HG03575 (cell line): Measurements from ENCODE around the gene TTC21B.
A peak's percentile ranks its signal among the peaks of the same experiment; 100 is the strongest.
"Not testable (repeated sequence)": the region's sequence is repeated elsewhere in the genome, so short reads cannot be mapped to it uniquely, and the experiment has no call there.

Source experiments
- ATAC-seq: cut with Tn5 transposase; IDR thresholded peaks from one replicate; pipeline ENCODE4 v1.9.1; 2021; ENCODE audit not compliant: unreplicated experiment, insufficient number of reproducible peaks, low FRiP score; ENCODE audit errors: extremely low read depth

TTC21B gene

DNA sequence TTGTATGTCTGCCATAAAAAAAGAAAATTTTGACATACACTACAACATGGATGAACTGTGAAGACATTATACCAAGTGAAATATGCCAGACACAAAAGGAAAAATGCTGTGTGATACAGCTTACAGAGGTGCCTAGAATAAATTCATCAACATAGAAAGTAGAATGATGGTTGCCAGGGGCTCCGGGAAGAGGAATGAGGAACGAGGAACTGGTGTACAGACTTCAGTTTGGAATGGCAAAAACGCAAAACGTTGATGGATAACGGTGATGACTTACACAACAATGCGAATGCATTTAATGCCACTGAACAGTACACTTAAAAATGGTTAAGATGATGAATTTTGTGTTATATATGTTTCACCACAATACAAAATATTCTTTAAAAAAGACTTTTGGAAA, 61.0 kb downstream of the TTC21B start:
- ATAC-seq: no peak

- ATAC-seq: no peak
These were observed 61.6 kb downstream of the TTC21B start for GRCh38 chr2:165891943-165892342.

DNA sequence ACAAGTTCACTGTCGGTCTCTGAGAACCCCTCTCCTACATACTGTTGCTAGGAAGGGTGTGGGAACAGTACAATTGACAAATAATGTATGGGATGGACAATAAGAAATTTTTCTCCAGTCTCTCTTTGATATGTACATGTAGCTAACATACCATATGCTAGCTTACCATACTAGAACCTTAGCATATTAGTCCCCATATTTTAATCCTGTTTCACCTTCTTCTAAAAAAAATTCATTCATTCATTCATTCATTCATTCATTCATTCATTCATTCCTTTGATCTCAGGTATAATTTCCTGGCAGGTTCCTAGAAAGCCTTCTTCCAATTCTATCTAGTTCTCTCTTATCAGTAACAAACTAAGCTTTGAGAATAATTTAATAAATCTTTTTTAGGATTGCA, 62.2 kb downstream of the TTC21B start:
- ATAC-seq: no peak

DNA sequence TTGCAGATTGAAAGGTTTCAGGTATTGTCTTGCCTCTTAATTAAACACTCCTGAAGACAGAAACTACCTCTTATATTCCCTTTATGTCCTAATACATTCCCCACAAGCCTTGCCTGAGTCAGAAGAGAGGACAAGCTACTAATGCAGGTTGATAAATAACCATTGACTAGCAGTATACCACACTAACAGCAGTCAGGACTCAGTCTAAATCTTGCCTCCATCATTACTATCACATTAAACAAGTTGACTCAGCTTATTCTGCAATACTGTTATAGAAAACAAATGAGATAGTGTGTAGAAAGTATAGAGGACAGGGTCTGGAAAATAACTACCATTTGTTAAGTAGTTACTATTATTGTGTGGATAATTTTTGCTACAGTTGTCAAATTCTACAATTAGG, 63.8 kb downstream of the TTC21B start:
- ATAC-seq: no peak

- ATAC-seq: no peak
These were observed 64.4 kb downstream of the TTC21B start for GRCh38 chr2:165889158-165889557.

DNA sequence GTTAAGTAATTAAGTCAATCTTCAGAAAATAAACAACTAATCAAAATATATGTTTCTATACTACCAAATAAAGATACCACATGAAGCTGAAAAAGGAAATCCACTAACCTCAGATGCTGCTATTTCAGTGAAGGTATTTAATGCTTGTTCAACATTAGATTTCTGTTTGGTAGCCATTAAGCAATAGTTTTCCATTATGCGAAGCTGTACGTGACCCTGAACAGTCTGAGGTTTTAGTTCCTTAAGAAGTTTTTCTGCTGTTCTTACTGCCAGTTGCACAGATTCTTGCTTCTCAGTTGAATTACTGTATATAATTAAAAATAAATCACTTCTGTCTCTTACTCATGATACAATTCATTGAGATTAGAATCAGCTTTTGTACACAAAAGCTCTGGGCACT, 65.4 kb downstream of the TTC21B start:
- ATAC-seq: no peak

DNA sequence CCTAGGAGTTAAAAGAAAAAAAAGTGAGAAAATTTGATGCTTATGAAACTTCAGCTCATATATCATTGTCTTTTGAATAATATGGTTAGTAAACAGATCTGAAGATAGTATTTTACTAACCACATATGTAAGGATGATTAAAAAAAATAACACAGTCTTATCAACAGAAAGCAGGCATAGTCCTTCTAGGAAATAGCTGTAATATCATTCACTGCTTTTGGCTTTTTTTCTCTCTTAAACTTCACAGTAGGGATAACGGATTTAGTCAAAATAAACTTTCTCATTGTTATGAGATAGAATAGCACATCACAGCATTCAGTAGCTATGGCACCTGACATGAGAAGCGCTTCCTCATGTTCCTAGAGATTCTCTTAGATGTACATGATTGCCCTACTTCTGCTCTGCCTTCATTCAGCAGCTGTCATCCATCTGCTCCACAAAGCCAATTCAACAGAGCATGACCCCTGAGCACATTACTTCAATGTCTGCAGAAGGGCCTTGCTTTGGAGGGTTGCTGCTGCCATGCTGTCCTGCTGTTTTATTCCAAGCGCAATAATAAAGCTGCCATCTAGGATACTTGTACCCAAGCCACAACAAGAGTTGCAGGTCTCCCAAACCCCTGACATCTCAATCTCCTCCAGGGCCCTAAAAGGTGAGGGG, 67.0 kb downstream of the TTC21B start:
- no peak for ATAC-seq

GRCh38 chr2:165877565-165878550, 75.7 kb downstream of the TTC21B start:
- no peak for ATAC-seq

GRCh38 chr2:165876712-165877111, 76.9 kb downstream of the TTC21B start:
- no peak for ATAC-seq

GRCh38 chr2:165876269-165876668, 77.3 kb downstream of the TTC21B start:
- no peak for ATAC-seq

DNA sequence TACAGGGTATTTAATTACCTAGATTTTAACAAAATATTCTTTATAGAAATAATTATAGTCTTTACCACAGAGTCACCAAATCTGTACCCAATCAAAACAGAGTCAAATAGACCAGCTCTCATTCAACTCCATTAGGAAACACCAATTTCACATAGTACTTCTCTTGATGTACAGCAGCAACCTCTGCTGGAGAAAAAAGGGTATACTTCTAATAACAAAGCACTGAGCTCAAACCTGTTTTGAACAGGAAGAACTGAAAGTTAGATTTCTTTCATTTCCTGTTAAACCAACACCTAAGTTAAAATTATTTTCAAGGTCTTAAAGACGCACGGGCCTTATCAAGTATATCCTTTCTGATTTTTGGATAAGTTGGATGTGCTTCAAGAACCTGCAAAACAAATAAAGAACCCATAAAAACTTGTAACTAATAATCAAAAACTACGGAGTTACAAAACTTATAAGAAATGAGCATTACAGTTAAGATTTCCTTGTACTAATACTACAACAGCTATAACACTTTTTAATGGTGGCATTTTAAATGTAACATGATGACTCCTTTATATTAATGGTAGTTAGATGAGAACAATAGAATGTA, 79.0 kb downstream of the TTC21B start:
- ATAC-seq: peak; percentile 89

- no peak for ATAC-seq
These were observed 81.3 kb downstream of the TTC21B start for GRCh38 chr2:165872101-165872791.

- ATAC-seq: no peak
These were observed 82.6 kb downstream of the TTC21B start for GRCh38 chr2:165871025-165871424.

GRCh38 chr2:165870346-165870745, 83.2 kb downstream of the TTC21B start:
- ATAC-seq: no peak

- no peak for ATAC-seq
These were observed 85.4 kb downstream of the TTC21B start for GRCh38 chr2:165868211-165868610.

DNA sequence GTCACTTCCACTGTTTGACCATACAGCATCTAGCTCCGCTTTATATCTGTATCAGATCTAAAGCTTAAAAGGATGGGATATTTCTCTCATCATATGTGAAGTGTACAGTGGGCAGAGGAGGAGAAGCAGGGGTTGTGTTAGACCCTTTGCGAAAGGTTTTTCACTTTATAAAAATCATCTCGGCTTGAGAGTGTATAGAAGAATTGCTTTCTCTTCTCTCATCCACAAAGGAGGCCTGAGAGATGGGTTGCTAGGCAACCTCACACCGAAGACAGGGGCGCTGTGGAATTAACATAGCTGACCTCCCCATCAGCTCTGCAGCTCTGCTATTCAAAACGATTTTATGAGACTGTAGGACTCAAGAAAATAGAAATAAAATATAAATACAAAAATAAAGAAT, 89.3 kb downstream of the TTC21B start:
- no peak for ATAC-seq

DNA sequence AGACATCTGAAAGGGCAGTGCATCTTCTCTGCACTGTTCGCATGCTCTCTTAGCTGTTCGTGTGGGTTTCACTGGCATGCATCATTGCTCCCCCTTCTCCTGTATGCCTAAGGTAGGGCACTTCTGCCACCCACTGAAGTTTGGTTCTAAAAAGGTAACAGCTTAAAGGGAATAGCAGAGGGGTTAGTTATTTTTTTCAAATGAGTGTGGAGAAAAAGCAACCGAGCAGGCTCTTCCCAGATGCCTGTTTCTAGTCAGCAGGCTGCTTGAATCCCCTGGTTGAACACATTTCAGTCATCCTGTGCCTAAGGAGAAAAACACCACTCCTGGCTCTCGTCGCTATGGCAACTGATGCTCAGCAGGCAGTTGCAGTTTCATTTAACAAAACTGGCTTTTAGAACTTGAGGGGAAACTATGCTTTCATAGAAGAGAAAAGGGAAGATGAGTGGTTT, 89.7 kb downstream of the TTC21B start:
- no peak for ATAC-seq

GRCh38 chr2:165861083-165861482, 92.5 kb downstream of the TTC21B start:
- not testable (repeated sequence) for ATAC-seq

DNA sequence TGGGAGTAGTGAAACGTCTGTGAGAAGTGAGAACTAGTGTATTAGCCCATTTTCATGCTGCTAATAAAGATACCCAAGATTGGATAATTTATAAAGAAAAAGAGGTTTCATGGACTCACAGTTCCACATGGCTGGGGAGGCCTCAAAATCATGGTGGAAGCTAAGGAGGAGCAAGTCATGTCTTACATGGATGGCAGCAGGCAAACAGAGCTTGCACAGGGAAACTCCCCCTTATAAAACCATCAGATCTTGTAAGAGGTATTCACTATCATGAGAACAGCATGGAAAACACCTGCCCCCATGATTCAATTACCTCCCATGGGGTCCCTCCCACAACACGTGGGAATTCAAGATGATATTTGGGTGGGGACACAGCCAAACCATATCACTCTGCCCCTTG, 93.9 kb downstream of the TTC21B start:
- ATAC-seq: not testable (repeated sequence)
